ENCODE measurements around the gene CD151. TPM values are rescaled to one million over a fixed set of nuclear protein-coding genes. Genes with fewer than 3 reads are reported as not detected.

CD151 gene
- total RNA-seq: 498 and 1,021 TPM in 2 replicates

DNA sequence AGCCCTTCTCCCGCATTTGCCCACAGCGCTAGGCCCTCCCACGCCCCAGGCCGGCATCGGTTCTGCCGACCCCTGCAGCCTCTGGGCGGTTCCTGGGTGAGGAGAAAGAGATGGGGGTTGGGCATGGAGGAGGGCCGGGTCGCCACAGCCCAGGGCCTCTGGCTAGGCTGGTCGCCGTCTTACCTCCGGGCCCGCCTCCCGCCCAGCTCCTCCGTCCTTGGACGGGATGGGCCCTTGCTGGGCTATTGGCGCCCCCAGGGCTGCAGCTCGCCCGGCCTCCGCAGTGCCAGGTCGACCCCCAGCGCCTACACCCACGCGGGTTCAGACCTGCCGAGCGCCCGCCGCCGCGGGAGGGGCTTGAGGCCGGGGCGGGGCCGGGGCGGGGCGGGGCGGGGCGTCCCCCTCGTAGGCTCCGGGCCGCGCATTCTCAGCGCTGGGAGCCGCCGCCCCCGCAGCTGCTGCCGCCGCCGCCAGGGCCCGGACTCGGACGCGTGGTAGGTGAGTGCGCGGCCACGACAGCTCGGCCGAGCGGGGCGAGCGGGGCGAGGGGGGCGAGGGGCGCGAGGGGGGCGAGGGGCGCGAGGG is at the start of gene CD151:
Gene CD151 (plus strand): TSS at position 424 of the 585 bp plus-strand sequence. CDS start 3,118 bp downstream, outside the sequence.
- peak in 1 of 2 donors; percentile 69 for DNase-seq (ENCODE audit: low read depth in 2 of 2)

DNA sequence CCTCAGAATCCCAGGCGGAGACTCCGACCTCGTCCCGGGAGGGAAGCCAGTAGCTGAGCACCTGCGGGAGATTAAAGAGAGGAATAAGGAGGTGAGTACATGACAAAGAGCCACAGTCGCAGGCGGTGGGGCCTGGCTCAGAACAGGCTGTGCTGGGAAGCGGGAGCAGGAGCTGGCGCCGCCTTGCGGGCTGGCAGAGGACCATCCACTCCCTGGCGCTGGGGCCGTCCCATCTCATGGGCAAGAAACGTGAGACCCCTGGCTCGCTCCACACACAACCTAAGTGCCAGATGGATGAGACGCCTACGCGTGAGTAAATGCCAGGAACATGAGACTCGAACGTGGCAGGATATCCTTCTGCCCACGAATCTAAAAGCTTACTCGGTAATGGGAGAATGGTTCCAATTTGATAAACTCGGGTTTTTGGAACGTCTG is 49.2 kb upstream of the CD151 start:
- DNase-seq (ENCODE audit: low read depth in 2 of 2): peak; percentile 43 to 84

DNA sequence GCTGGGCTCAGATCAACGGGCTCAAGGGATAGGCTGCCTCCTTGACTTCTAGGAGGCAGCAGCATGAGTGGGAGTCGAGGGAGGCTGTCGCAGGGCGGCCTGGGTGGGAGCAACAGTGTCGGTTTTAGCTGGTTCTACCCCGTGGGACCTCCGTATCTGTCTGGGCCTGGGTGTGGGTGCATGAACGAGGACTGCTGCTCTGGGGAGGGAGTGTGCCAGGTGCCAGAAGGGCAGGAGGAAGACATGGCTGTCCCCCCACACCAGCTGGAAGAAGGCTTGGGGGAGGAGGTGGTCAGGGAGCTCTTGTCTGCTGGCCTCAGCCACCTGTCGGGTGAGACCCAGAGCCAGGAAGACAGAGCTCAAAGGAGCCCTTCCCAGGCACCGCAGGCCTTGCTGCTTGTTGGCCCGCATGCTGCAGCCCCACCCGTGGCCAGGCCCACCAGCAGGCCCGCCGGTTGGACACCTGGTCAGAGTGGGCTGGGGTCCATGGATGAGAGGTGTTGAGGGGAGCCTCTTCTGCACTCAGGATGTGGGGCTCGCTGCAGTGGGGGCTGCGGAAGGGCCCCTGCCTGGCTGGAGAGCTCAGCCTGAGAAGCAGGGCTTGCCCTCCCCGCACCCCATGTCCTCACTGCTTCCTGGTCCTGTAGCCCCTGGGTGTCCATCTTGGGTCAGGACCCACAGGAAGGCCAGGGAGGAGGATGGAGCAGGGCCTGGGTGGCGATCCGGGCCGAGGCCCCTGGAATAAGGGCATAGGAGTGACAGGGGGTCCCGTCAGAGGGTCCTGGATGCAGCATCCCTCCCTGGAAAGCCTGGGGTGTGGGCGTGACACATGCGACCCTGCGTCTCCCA is 46.3 kb upstream of the CD151 start:
- DNase-seq (ENCODE audit: low read depth in 2 of 2): no peak

GRCh38 chr11:787084-787675 is 45.6 kb upstream of the CD151 start:
- DNase-seq (ENCODE audit: low read depth in 2 of 2): no peak

DNA sequence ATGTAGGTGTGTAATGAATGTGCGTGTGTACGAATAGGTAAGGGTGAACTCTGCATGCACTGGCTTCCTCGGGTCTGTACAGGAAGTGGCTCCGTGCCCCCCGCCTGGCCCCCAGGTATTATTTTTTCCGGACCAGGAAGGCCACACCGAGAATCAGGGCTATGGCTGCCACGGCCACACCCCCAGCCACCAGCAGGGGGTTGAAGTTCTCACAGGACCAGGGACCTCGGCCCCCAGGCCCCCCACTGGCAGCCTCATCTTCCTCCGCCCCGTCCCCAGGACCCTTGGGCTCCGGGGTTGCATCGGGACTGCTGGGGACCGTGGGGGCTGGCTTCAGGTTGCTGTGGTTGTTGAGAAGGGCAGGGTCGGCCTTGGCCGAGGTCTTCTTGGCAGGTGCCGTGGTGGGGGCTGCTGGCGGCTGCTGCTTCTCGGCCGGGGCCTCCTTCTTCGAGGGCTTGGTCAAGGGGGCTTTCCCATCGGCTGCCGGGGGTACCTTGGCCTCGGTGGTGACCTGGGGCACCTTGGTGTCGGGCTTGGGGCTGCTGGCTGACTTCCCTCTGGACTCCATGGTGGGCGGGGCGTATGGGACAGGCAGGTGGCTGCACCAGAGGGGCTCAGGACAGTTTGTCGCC is 44.6 kb upstream of the CD151 start:
- DNase-seq (ENCODE audit: low read depth in 2 of 2): no peak

GRCh38 chr11:788953-789940 is 43.5 kb upstream of the CD151 start:
- no peak for DNase-seq (ENCODE audit: low read depth in 2 of 2)

DNA sequence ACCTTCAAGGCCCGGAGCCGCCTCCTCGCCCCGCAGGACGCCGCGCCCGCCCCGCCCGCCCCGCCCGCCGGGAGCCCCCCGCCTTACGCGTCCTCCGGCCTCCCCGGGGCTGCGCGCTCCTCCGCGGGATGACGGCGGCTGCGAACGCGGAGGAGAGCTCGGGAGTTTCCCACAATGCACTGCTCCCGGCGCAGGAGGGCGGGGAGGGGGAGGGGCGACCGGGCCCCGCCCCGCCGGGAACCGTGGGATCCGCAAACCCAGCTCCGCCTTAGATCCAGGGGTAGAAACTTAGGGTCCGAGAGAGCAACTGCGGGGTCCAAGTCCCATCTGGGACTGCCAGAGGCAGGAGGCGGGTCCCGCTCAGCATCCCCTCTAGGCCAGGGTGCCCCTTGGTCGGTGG is 42.8 kb upstream of the CD151 start, which contains the start of gene CEND1:
Gene CEND1 (minus strand): TSS at position 148 of the 400 bp plus-strand sequence. CDS start 1,514 bp downstream, outside the sequence.
- no peak for DNase-seq (ENCODE audit: low read depth in 2 of 2)

DNA sequence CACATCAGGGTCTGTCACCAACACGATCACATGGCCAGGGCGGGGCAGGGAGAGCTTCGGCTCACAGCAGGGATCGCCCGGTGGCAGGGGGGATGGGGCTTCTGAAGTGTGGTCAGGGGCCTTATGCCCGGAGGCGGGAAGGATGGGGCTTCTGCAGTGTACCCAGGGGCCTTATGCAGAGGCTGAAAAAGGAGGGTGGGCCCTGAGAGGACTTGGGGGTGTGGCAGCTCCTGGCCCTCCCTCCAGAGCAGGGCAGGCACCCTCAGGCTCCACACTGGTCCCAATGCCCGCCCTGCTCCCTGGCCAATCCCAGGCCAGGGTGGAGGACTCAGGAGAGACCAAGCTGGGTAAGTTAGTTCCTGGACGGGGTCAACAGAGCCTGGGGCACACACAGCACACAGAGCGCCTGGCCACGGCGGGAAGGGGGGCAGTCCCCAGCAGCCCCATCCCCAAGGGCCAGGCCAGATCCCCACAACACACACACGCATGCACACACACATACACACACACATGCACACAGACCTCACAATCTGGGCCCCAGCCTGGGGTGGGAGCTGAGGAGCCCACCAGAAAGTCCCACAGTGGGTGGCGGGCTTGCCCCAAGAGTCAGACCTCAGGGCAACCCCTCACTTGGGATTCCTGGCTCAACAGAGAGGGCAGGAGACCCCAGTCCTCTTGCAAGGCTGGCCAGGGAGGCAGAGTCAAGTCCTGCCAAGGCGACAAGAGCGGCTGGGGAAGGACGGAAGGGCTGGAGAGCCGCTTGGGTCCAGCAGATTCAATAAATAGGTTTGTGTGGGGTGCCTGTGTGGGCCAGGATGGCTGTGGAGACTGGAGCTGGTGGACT is 41.8 kb upstream of the CD151 start:
- DNase-seq (ENCODE audit: low read depth in 2 of 2): no peak

DNA sequence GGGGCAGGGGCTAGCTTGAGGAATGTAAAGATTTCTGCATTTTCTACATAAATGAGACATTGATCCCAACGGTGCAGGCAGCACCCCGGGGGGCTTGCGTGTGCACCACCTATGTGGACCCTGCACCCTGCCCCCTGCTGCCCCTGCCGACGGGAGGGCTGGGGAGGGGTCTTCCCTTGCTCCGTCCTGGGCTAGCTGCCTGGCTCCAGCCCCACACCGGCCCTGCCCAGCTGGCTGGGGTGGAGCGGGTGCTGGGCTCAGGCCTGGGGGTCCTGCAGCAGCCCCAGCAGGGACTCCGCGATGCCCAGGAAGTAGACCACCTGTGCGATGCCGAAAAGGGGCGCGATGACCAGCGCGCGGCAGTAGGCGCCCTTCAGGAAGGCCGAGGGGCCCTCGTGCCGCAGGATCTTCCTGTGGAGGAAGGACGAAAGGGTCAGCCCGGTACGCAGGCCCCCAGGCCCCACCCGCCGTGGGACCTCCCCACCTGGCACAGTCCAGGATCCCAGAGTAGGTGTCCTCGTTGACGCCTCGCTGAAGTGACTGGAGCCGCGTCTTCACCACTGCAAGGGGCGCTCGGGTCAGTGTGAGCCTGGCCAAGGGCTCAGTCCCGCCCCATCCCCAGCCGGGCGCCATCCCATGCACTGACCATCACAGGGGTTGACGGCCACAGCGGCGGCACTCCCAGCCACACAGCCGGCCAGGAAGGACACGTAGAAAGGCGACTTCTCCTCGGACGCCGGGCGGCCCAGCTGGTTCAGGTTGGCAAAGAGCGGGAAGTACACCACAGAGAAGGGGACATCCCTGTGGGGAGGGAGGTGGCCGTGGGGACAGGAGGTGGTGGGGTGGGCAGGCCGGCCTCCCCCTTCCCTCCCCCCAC is 40.9 kb upstream of the CD151 start:
- DNase-seq (ENCODE audit: low read depth in 2 of 2): no peak

DNA sequence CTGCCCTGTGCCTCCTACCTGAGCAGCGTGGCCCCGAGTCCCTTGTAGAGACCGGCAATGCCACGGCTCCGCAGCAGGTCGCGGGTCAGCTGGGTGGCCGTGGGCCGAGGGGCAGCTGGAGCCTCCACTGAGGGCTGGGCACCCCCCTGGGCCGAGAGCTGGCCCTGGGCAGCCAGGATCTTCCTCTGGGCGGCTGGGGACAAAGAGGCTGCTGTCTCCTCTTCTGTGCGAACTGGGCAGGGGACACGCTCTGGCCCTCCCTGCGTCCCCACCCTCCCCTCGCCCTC is 40.3 kb upstream of the CD151 start:
- DNase-seq (ENCODE audit: low read depth in 2 of 2): no peak

GRCh38 chr11:792873-793272 is 39.9 kb upstream of the CD151 start:
- DNase-seq (ENCODE audit: low read depth in 2 of 2): no peak

GRCh38 chr11:793556-793955 is 39.2 kb upstream of the CD151 start:
- DNase-seq (ENCODE audit: low read depth in 2 of 2): no peak

- no peak for DNase-seq (ENCODE audit: low read depth in 2 of 2)
Measured at GRCh38 chr11:794013-794765, 38.6 kb upstream of the CD151 start.

DNA sequence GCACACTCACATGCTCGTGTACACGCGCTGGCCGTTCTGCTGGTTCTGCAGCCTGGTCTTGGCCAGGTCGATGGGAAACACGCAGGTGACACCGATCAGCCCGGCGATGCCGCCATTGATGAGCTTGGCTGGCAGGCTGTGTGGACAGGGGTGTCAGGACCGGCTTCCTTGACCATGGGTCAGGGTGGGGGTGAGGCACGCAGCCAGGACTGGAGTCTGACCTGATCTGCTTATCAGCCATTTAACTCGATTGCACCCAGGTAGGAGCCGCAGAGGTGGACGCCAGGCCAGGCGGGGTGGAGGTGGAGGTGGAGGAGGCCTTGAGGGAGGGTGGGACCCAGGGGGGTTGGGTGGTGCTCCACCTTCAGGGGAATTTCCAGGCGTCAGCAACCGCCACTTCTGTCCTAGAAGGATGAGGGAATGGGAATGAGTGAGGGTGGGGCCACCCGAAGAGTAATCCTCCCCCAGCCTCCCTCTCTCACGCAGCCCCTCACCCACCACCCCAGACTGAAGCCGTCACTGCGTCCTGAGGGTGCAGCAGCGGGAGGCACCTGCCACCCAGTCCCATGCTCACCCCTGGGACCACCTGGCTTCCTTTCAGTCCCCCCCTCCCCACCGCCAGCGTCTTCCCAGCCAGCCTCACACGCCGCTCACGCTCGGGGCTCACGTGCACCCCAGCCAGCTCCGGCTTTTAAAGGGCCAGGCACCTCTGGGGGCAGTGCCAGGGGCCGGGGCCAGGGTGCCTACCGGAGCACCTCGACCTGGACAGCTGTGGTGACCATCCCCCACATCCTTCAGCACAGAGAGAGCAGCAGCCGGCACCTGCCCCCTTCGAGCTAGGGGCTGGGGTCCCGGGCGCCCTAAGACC is 37.8 kb upstream of the CD151 start:
- DNase-seq (ENCODE audit: low read depth in 2 of 2): no peak

DNA sequence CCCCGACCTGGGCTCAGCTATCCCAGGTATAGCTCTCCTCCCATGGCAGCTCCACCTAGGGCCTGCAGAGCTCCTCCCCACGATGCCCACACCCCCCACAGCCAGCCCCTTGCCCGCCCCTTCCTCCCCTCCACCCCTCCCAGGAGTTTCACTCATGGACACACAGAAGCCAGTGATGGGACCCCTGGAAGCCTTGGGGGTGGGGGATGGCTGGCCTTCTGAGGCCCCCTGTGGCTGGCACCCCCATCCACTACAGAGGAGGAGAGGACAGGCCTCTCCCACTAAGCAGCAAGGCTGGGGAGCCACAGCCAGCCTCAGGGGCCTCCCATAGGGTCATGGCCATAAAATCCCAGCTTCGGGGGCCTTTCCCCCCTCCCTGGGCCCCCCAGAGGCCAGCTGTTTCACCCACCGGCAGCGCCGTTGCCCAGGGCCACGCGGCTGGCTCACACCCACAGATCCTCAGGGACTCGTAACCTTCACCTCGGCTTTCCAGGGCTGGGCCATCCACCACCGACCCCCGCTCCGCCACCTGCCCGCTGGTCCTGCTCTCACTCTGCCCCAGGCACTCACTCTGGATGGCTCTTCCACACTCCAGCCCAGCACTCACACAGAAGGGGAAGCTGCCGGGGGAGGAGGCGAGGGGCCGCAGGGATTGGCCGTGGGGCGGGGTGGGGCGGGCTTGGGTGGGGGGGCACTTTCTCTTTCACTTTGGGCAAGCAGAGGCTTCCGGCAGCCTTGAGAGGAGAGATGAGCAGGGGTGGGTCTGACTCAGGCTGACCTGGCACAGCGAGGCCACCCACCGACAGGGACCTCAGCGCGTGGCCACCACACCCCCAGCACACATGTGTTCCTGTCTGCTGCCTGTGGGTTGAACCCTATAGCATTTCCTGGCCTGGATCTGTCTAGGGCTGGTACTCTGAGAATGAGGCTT is 36.9 kb upstream of the CD151 start:
- DNase-seq (ENCODE audit: low read depth in 2 of 2): peak in 1 of 2 donors; percentile 72
